GM12878 (cell line): ENCODE measurements around the gene SIRT3. TPM values are rescaled to one million over a fixed set of nuclear protein-coding genes. Genes with fewer than 3 reads are reported as not detected.

Experiments used
- CEBPB ChIP-seq, 2 experiments: fragments of 150-350 bp in 1 of 2; IDR thresholded peaks; 2 replicates each; pipeline ENCODE4 v1.6.1; 2012 to 2014; ENCODE audit warnings: low read depth in 2 of 2, low read length in 2 of 2, borderline replicate concordance in 1 of 2, inconsistent platforms in 1 of 2
- JUND ChIP-seq: IDR thresholded peaks from 2 replicates; pipeline ENCODE4 v1.6.1; 2012; ENCODE audit warnings: low read depth, mild to moderate bottlenecking, low read length, improper control_type of control experiment, moderate library complexity
- LARP7 ChIP-seq: fragments of 450-650 bp; IDR thresholded peaks from 2 replicates; pipeline ENCODE4 v1.6.1; 2017; ENCODE audit warnings: mild to moderate bottlenecking
- PAX8 ChIP-seq: fragments of 450-650 bp; IDR thresholded peaks from 2 replicates; pipeline ENCODE4 v1.6.1; 2017; ENCODE audit warnings: mild to moderate bottlenecking, moderate library complexity
- POU2F2 ChIP-seq: IDR thresholded peaks from 3 replicates; pipeline ENCODE4 v1.6.1; 2011; ENCODE audit warnings: low read depth, mild to moderate bottlenecking, low read length, borderline replicate concordance
- PRDM15 ChIP-seq: fragments of 450-650 bp; formaldehyde crosslinking; IDR thresholded peaks from 2 replicates; pipeline ENCODE4 v1.4.0; 2020; ENCODE audit warnings: mild to moderate bottlenecking, moderate library complexity
- TARDBP ChIP-seq: IDR thresholded peaks from 2 replicates; pipeline ENCODE4 v1.6.1; 2016; ENCODE audit warnings: borderline replicate concordance
- TCF12 ChIP-seq: IDR thresholded peaks from 2 replicates; pipeline ENCODE4 v1.6.1; 2011; ENCODE audit warnings: low read depth, mild to moderate bottlenecking, low read length
- ZBTB11 ChIP-seq: fragments of 450-650 bp; formaldehyde crosslinking; IDR thresholded peaks from 2 replicates; pipeline ENCODE4 v1.5.0; 2022; ENCODE audit warnings: mild to moderate bottlenecking, missing genetic modification characterization
- polyA plus RNA-seq, 11 experiments: library from polyadenylated mRNA; depleted of rRNA in 4 of 11; unstranded in 6 of 11; stranded (reverse) in 5 of 11; fragments of >200 nt; fragmentation: Nextera tagmentation in 4 of 11; fragmentation: Illumina TruSeq in 1 of 11; extraction: Ambion mirVana in 4 of 11; extraction: Trizol in 1 of 11; gene quantifications; 1 replicate in 1 of 11; 2 replicates in 10 of 11; pipeline versions ENCODE4 v1.2.1 to v1.2.3, GENCODE V29; 2011 to 2016; ENCODE audit warnings: inconsistent platforms in 2 of 11, missing spikeins in 2 of 11, low read depth in 1 of 11
- total RNA-seq, 4 experiments: library from RNA; depleted of rRNA in 3 of 4; stranded (reverse); fragments of >200 nt in 3 of 4; fragmentation: Illumina TruSeq in 1 of 4; extraction: Trizol in 1 of 4; gene quantifications; 2 replicates each; pipeline versions ENCODE4 v1.2.1 to v1.2.3, GENCODE V29; 2013 to 2021
- TF ChIP-seq, protein P1 (sequence below): fragments of 450-650 bp; IDR thresholded peaks from 2 replicates; pipeline ENCODE4 v1.6.1; 2017; ENCODE audit warnings: mild to moderate bottlenecking, low read depth, inconsistent platforms; ENCODE audit not compliant: poor library complexity, severe bottlenecking
- TF ChIP-seq, protein P2 (sequence below): IDR thresholded peaks from 2 replicates; pipeline ENCODE4 v1.6.1; 2012; ENCODE audit warnings: mild to moderate bottlenecking, low read depth, low read length
- TF ChIP-seq, protein P3 (sequence below): fragments of 450-650 bp; conservative IDR thresholded peaks from 2 replicates; pipeline ENCODE4 v1.6.1; 2017; ENCODE audit warnings: mild to moderate bottlenecking, moderate library complexity

The SIRT3 gene
- total and polyA plus RNA-seq, 10 of the 15 experiments (the other 5 are each of a cell fraction or from before 2014, with no cell fraction given), result 0.90 to 23.2 (median 12.6) TPM

- TF ChIP-seq PRDM15 (CRISPR knock-in tag) (no peak), JUND (no peak), PAX8 (no peak), POU2F2 (peak; percentile 34; the same call in 1 of the 3 replicates), LARP7 (0 out of 2 replicates have a peak, but pooled peaks have one; percentile 44), ZBTB11 (CRISPR knock-in tag) (peak; percentile 5; the same call in 1 of the 2 replicates), TCF12 (no peak), TARDBP (peak; percentile 40; the same call in 1 of the 2 replicates), CEBPB (IDR thresholded peaks at IDR 0.05; ENCODE audit: borderline replicate concordance in 1 of 2, low read depth in 2 of 2, low read length in 2 of 2) (no peak)
- TF ChIP-seq, protein P1, sequence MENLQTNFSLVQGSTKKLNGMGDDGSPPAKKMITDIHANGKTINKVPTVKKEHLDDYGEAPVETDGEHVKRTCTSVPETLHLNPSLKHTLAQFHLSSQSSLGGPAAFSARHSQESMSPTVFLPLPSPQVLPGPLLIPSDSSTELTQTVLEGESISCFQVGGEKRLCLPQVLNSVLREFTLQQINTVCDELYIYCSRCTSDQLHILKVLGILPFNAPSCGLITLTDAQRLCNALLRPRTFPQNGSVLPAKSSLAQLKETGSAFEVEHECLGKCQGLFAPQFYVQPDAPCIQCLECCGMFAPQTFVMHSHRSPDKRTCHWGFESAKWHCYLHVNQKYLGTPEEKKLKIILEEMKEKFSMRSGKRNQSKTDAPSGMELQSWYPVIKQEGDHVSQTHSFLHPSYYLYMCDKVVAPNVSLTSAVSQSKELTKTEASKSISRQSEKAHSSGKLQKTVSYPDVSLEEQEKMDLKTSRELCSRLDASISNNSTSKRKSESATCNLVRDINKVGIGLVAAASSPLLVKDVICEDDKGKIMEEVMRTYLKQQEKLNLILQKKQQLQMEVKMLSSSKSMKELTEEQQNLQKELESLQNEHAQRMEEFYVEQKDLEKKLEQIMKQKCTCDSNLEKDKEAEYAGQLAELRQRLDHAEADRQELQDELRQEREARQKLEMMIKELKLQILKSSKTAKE, result no peak
- TF ChIP-seq, protein P2, sequence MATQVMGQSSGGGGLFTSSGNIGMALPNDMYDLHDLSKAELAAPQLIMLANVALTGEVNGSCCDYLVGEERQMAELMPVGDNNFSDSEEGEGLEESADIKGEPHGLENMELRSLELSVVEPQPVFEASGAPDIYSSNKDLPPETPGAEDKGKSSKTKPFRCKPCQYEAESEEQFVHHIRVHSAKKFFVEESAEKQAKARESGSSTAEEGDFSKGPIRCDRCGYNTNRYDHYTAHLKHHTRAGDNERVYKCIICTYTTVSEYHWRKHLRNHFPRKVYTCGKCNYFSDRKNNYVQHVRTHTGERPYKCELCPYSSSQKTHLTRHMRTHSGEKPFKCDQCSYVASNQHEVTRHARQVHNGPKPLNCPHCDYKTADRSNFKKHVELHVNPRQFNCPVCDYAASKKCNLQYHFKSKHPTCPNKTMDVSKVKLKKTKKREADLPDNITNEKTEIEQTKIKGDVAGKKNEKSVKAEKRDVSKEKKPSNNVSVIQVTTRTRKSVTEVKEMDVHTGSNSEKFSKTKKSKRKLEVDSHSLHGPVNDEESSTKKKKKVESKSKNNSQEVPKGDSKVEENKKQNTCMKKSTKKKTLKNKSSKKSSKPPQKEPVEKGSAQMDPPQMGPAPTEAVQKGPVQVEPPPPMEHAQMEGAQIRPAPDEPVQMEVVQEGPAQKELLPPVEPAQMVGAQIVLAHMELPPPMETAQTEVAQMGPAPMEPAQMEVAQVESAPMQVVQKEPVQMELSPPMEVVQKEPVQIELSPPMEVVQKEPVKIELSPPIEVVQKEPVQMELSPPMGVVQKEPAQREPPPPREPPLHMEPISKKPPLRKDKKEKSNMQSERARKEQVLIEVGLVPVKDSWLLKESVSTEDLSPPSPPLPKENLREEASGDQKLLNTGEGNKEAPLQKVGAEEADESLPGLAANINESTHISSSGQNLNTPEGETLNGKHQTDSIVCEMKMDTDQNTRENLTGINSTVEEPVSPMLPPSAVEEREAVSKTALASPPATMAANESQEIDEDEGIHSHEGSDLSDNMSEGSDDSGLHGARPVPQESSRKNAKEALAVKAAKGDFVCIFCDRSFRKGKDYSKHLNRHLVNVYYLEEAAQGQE, result no peak
- TF ChIP-seq, protein P3, sequence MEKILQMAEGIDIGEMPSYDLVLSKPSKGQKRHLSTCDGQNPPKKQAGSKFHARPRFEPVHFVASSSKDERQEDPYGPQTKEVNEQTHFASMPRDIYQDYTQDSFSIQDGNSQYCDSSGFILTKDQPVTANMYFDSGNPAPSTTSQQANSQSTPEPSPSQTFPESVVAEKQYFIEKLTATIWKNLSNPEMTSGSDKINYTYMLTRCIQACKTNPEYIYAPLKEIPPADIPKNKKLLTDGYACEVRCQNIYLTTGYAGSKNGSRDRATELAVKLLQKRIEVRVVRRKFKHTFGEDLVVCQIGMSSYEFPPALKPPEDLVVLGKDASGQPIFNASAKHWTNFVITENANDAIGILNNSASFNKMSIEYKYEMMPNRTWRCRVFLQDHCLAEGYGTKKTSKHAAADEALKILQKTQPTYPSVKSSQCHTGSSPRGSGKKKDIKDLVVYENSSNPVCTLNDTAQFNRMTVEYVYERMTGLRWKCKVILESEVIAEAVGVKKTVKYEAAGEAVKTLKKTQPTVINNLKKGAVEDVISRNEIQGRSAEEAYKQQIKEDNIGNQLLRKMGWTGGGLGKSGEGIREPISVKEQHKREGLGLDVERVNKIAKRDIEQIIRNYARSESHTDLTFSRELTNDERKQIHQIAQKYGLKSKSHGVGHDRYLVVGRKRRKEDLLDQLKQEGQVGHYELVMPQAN, result peak; percentile 97
These were observed 929 bp upstream of the SIRT3 start, which contains the start of gene PSMD13 (continued) for GRCh38 chr11:236774-237767.
